ENCODE data around the gene PDLIM3. TPM values are rescaled to one million over a fixed set of nuclear protein-coding genes. Genes with fewer than 3 reads are reported as not detected.
A peak's percentile ranks its signal among the peaks of the same experiment; 100 is the strongest.

Gene PDLIM3
- total RNA-seq, 4 donors from 2014 or later, result 131 to 771 (median 450) TPM

GRCh38 chr4:185567381-185568376 lies 32.4 kb upstream of the PDLIM3 start:
- TF ChIP-seq POLR2A (IDR thresholded peaks at IDR 0.05) (no peak), CTCF (IDR thresholded peaks at IDR 0.05) (no peak)
- Histone ChIP-seq H3K36me3 (no peaks in the 10 kb centered on the region), H3K4me1 (peaks cover 0 to 7% of the 10 kb centered on the region in 2 donors), H3K4me3 (no peak overlapping the region), H3K9me3 (no peaks in the 10 kb centered on the region), H3K27me3 (no peaks in the 10 kb centered on the region), H3K27ac (peak overlapping the region; percentile 89 to 90)
- intact Hi-C loops (cut with DNase I; ENCODE audit: low total_unique reads), result no loop called here
- peak; percentile 73 to 77 for DNase-seq

- H3K9me3 ChIP-seq, result no peaks in the 10 kb centered on the region
- DNase-seq, result peak; percentile 59 to 79
- H3K36me3 ChIP-seq, result no peaks in the 10 kb centered on the region
- no peaks in the 10 kb centered on the region for H3K27me3 ChIP-seq
- no peak for TF ChIP-seq POLR2A (IDR thresholded peaks at IDR 0.05)
- no peak overlapping the region for H3K4me3 ChIP-seq
- peaks cover 0 to 7% of the 10 kb centered on the region in 2 donors for H3K4me1 ChIP-seq
- H3K27ac ChIP-seq, result peak overlapping the region; percentile 89 to 90
- intact Hi-C loops (cut with DNase I; ENCODE audit: low total_unique reads), result no loop called here
Observed at GRCh38 chr4:185566972-185567371, 31.7 kb upstream of the PDLIM3 start.

GRCh38 chr4:185566425-185566824 lies 31.1 kb upstream of the PDLIM3 start:
- Histone ChIP-seq H3K27ac (peak overlapping the region; percentile 89 to 90), H3K4me1 (peaks cover 0 to 7% of the 10 kb centered on the region in 2 donors), H3K9me3 (no peaks in the 10 kb centered on the region), H3K4me3 (no peak overlapping the region), H3K36me3 (no peaks in the 10 kb centered on the region), H3K27me3 (no peaks in the 10 kb centered on the region)
- intact Hi-C loops (cut with DNase I; ENCODE audit: low total_unique reads), result no loop called here
- peak in 1 of 2 donors; percentile 37 for DNase-seq
- TF ChIP-seq POLR2A (IDR thresholded peaks at IDR 0.05) (no peak), CTCF (IDR thresholded peaks at IDR 0.05) (no peak)

- DNase-seq, result no peak
- TF ChIP-seq CTCF (IDR thresholded peaks at IDR 0.05), result no peak
- TF ChIP-seq POLR2A (IDR thresholded peaks at IDR 0.05), result no peak
- intact Hi-C loops (cut with DNase I; ENCODE audit: low total_unique reads), result no loop called here
- no peaks in the 10 kb centered on the region for H3K27me3 ChIP-seq
- H3K36me3 ChIP-seq, result no peaks in the 10 kb centered on the region
- peaks cover 0 to 7% of the 10 kb centered on the region in 2 donors for H3K4me1 ChIP-seq
- no peak overlapping the region for H3K4me3 ChIP-seq
- H3K9me3 ChIP-seq, result no peaks in the 10 kb centered on the region
- H3K27ac ChIP-seq, result peak overlapping the region; percentile 89 to 90
Observed at GRCh38 chr4:185565696-185566095, 30.4 kb upstream of the PDLIM3 start.

GRCh38 chr4:185564349-185564748 lies 29.0 kb upstream of the PDLIM3 start:
- Histone ChIP-seq H3K27me3 (no peaks in the 10 kb centered on the region), H3K4me1 (peaks cover 0 to 7% of the 10 kb centered on the region in 2 donors), H3K36me3 (no peaks in the 10 kb centered on the region), H3K4me3 (no peak overlapping the region), H3K9me3 (no peaks in the 10 kb centered on the region), H3K27ac (no peak overlapping the region)
- TF ChIP-seq CTCF (IDR thresholded peaks at IDR 0.05) (no peak), POLR2A (IDR thresholded peaks at IDR 0.05) (no peak)
- intact Hi-C loops (cut with DNase I; ENCODE audit: low total_unique reads), result no loop called here
- no peak for DNase-seq

Data from uterus (tissue), 4 donors.